Keratinocyte (primary cell): ENCODE data around the gene PDE8A. TPM values are rescaled to one million over a fixed set of nuclear protein-coding genes. Genes with fewer than 3 reads are reported as not detected.

Experiments used
- DNase-seq: peaks from one replicate; pipeline ENCODE4 v3.0.0-alpha.2; 2011; ENCODE audit warnings: low read depth, missing footprints, low spot score
- FAIRE-seq: peaks from 2 replicates; lab custom pipeline; 2011; peaks lifted over from hg19 to GRCh38; lab: Jason Lieb, UNC
- H2AFZ ChIP-seq: 2 replicates; pipeline ENCODE4 v1.6.0; 2012; ENCODE audit warnings: low read length, control low read depth, inconsistent platforms; ENCODE audit not compliant: control insufficient read depth
- H3K27ac ChIP-seq: 2 replicates; pipeline ENCODE4 v1.5.1; 2011; ENCODE audit warnings: low read length; ENCODE audit not compliant: control insufficient read depth, insufficient read depth
- H3K27me3 ChIP-seq: 3 replicates; pipeline ENCODE4 v1.6.0; 2011; ENCODE audit warnings: low read length; ENCODE audit not compliant: control insufficient read depth, insufficient read depth; ENCODE audit errors: extremely low read depth
- H3K36me3 ChIP-seq, 2 experiments: 2 replicates in 1 of 2; 3 replicates in 1 of 2; pipeline ENCODE4 v1.5.1; 2011; ENCODE audit warnings: low read length in 2 of 2, mild to moderate bottlenecking in 1 of 2; ENCODE audit not compliant: control insufficient read depth in 2 of 2, insufficient read depth in 2 of 2; ENCODE audit errors: extremely low read depth in 1 of 2
- H3K4me1 ChIP-seq: 3 replicates; pipeline ENCODE4 v1.5.1; 2011; ENCODE audit warnings: low read length; ENCODE audit not compliant: control insufficient read depth, insufficient read depth; ENCODE audit errors: extremely low read depth
- H3K4me2 ChIP-seq: 3 replicates; pipeline ENCODE4 v1.6.0; 2011; ENCODE audit warnings: low read depth, low read length; ENCODE audit not compliant: control insufficient read depth, insufficient read depth; ENCODE audit errors: extremely low read depth
- H3K4me3 ChIP-seq, 3 experiments: fragments of 200-600 bp in 1 of 3; sonication (generic) in 1 of 3; 2 replicates in 2 of 3; 3 replicates in 1 of 3; pipeline ENCODE4 v1.5.1; 2011 to 2016; ENCODE audit warnings: low read length in 3 of 3, mild to moderate bottlenecking in 3 of 3, control low read depth in 2 of 3, inconsistent platforms in 1 of 3, low read depth in 1 of 3, mixed read lengths in 1 of 3, mixed run types in 1 of 3, moderate library complexity in 1 of 3; ENCODE audit not compliant: control insufficient read depth in 2 of 3, insufficient read depth in 2 of 3; ENCODE audit errors: extremely low read depth in 1 of 3
- H3K79me2 ChIP-seq: 2 replicates; pipeline ENCODE4 v1.6.0; 2012; ENCODE audit warnings: low read length; ENCODE audit not compliant: control insufficient read depth, insufficient read depth
- H3K9ac ChIP-seq: 3 replicates; pipeline ENCODE4 v1.6.0; 2011; ENCODE audit warnings: low read length; ENCODE audit not compliant: control insufficient read depth, insufficient read depth; ENCODE audit errors: extremely low read depth
- H3K9me1 ChIP-seq: 3 replicates; pipeline ENCODE4 v1.6.0; 2011; ENCODE audit warnings: low read length; ENCODE audit not compliant: control insufficient read depth, insufficient read depth; ENCODE audit errors: extremely low read depth
- H3K9me3 ChIP-seq: 2 replicates; pipeline ENCODE4 v1.5.1; 2012; ENCODE audit warnings: low read depth, low read length; ENCODE audit not compliant: control insufficient read depth
- H4K20me1 ChIP-seq: 3 replicates; pipeline ENCODE4 v1.6.0; 2011; ENCODE audit warnings: low read length; ENCODE audit not compliant: control insufficient read depth, insufficient read depth; ENCODE audit errors: extremely low read depth
- CTCF ChIP-seq, 3 experiments: IDR thresholded peaks in 1 of 3; conservative IDR thresholded peaks in 1 of 3; optimal IDR thresholded peaks in 1 of 3; 2 replicates in 2 of 3; 3 replicates in 1 of 3; pipeline versions ENCODE3 to v1.5.1; 2011; ENCODE audit warnings: low read length in 3 of 3, mild to moderate bottlenecking in 3 of 3, moderate library complexity in 2 of 3, control low read depth in 1 of 3, inconsistent platforms in 1 of 3; ENCODE audit not compliant: insufficient read depth in 2 of 3; ENCODE audit errors: extremely low read depth in 1 of 3
- EZH2 ChIP-seq: IDR thresholded peaks from one replicate; pipeline ENCODE4 v1.6.1; 2012; ENCODE audit warnings: inconsistent platforms, mild to moderate bottlenecking, low read length, moderate library complexity
- dilution Hi-C: fragments of 300-500 bp; cut with MboI; formaldehyde crosslinking; loops from one replicate; pipeline ENCODE4 v1.7.0; 2020; ENCODE audit warnings: low sequenced_read_pairs; ENCODE audit not compliant: extremely low pct_ligation_motif_present
- polyA plus RNA-seq, 5 experiments: library from polyadenylated mRNA; depleted of rRNA in 3 of 5; stranded (reverse) in 3 of 5; stranded (forward) in 1 of 5; unstranded in 1 of 5; fragments of >200 nt; gene quantifications; 1 replicate in 1 of 5; 2 replicates in 3 of 5; 3 replicates in 1 of 5; pipeline versions ENCODE4 v1.2.1 to v1.2.3, GENCODE V29; 2011 to 2012; ENCODE audit warnings: missing spikeins in 2 of 5, low read depth in 1 of 5, low replicate concordance in 1 of 5

The PDE8A gene
- polyA plus RNA-seq, 1 donor (not counting 4 experiments of a cell fraction or from before 2014, with no cell fraction given): 24.1 TPM

GRCh38 chr15:85019815-85020590 lies 38.3 kb downstream of the PDE8A start:
- Histone ChIP-seq H3K9me1 (no peaks in the 10 kb centered on the region), H3K9ac (no peak overlapping the region), H3K36me3 (no peaks in the 10 kb centered on the region), H3K27ac (no peak overlapping the region), H3K4me3 (no peak overlapping the region), H3K27me3 (no peaks in the 10 kb centered on the region), H3K79me2 (peaks cover 8% of the 10 kb centered on the region), H3K4me1 (peaks cover 14% of the 10 kb centered on the region), H2AFZ (no peak overlapping the region), H3K4me2 (no peak overlapping the region), H4K20me1 (no peaks in the 10 kb centered on the region), H3K9me3 (no peaks in the 10 kb centered on the region)
- FAIRE-seq (no peak), DNase-seq (no peak)
- TF ChIP-seq EZH2 (no peak), CTCF (optimal IDR thresholded peaks at IDR 0.05 in 1 of 3, IDR thresholded peaks at IDR 0.05 in 1 of 3, conservative IDR thresholded peaks at IDR 0.05 in 1 of 3; ENCODE audit: extremely low read depth in 1 of 3, insufficient read depth in 2 of 3, low read length in 3 of 3) (no peak)
- dilution Hi-C loops: no loop called here

GRCh38 chr15:85021409-85021808 lies 39.8 kb downstream of the PDE8A start:
- H3K4me3 ChIP-seq: no peak overlapping the region
- H3K27me3 ChIP-seq: no peaks in the 10 kb centered on the region
- DNase-seq: no peak
- H3K36me3 ChIP-seq: no peaks in the 10 kb centered on the region
- H3K9me1 ChIP-seq: no peaks in the 10 kb centered on the region
- H3K9ac ChIP-seq: no peak overlapping the region
- H3K27ac ChIP-seq: no peak overlapping the region
- no peak overlapping the region for H2AFZ ChIP-seq
- FAIRE-seq: no peak
- no peaks in the 10 kb centered on the region for H3K9me3 ChIP-seq
- no peak overlapping the region for H3K4me2 ChIP-seq
- H4K20me1 ChIP-seq: no peaks in the 10 kb centered on the region
- H3K4me1 ChIP-seq: peaks cover 18% of the 10 kb centered on the region
- dilution Hi-C loops: no loop called here
- H3K79me2 ChIP-seq: peaks cover 15% of the 10 kb centered on the region
- no peak for TF ChIP-seq EZH2
- TF ChIP-seq CTCF (optimal IDR thresholded peaks at IDR 0.05 in 1 of 3, IDR thresholded peaks at IDR 0.05 in 1 of 3, conservative IDR thresholded peaks at IDR 0.05 in 1 of 3; ENCODE audit: extremely low read depth in 1 of 3, insufficient read depth in 2 of 3, low read length in 3 of 3): no peak
